HK-2 (cell line): ENCODE measurements around the gene PERCC1.

Source experiments
- DNase-seq: peaks from one replicate; pipeline ENCODE4 v3.0.0-alpha.2; 2018; ENCODE audit not compliant: unreplicated experiment

PERCC1 gene

DNA sequence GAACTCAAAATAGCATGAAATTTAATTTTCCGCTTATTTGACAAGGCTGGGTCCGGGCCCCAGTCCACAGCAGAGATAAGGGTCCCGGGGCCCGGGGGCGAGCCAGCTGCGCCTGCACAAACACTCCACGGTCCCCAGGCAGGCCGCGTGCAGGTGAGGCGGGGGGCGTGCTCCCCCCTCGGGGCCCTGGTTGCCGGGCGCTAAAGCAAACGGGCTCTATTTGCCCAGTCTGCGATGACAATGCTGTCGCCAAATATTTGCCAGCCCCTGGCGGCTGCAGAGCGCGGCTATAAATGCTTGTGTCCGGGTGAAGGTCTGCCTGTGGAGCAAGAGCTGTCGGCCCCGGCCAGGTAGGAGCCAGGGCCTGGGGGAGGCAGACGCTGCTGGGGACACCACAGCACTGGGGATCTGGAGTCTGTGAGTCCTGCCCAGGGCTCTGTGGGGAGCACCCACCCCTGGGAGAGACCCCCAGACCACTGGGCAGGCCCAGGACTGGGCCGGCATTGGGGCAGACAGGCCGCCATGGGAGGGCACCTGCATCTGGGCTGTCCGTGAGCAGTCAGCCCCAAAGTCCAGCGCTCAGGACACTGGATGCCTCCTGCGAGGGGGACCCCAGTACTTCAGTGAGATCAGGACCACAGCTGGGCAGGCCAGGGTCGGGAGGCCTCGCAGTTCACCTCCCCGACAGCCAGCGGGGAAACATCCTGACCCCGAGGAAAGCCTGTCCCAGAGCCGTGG, at the start of gene PERCC1:
Gene PERCC1, plus strand, starts transcription at position 320 of the 738 bp plus-strand sequence. CDS start 1,516 bp downstream, outside the sequence.
- no peak for DNase-seq

DNA sequence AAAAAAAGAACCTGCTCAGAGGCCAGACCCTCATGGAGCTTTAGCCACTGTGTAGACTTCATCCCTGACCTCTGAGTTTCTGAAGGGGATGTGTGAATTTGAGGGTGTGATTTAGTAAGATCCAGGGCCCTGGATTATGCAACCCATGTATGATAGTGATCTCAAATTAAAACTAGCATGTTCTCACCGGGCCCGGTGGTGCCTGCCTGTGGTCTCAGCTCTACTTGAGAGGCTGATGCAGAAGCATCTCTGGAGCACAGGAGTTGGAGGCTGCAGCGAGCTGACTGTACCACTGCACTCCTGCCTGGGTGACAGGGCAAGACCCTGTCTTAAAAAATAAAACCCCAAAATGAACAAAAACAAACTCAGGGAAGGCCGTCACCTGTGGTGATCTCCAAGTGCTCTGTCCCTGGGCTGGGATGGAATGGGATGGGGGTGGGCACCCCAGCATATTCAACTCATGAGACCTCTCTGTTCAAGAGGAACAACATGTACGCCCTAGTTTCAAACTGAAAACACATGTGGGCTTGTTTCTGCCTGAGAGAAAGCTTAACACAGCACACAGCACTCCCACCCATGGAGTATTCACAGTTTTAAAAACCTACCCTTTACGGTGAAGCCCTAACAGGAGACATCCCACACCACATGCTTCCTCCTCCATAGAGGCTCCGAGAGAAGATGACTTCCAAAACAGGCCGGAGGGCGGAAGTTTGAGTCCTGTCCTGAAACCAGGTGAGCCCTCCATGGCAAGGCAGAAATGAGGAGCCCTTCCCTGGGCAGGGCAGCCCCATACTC, 49.1 kb upstream of the PERCC1 start:
- DNase-seq: no peak

DNA sequence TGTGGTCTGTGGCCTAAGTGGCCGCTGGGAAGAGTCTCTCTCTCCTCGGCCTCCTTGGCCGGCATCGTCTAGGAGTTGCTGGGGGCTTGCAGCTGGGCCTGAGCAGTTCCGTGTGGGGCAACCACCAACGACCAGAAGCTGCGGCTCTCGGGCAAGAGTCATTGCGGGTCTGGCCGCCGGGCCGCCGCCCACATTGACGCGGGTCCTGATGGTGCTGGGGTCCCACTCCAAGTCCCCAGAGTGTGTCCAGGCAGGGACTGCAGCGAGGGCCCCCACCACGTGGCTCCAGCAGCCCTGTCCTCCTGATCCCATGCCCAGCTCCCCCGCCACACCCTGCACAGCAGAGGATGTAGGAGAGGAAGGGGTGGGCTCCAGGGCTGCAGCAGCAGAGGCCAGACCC, 47.3 kb upstream of the PERCC1 start:
- DNase-seq: no peak

DNA sequence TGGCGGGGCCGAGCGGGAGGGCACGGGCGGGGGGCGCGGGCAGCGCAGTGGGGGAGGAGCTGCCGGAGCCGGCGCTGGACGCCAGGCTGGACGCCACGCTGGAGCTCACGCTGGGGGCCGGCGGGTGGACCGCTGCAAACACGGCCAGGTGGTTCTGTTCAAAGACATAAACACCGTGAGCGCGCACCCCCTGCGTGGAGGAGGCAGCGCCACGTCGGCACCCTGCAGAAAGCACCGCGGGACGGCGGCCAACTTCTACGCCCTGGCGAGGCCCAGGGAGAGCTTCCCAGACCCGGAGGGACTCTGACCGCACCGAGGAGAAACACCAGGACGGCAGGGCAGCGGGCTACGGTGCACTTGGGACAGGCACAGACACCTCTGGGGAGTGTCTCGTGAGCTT, 45.6 kb upstream of the PERCC1 start:
- DNase-seq: no peak

DNA sequence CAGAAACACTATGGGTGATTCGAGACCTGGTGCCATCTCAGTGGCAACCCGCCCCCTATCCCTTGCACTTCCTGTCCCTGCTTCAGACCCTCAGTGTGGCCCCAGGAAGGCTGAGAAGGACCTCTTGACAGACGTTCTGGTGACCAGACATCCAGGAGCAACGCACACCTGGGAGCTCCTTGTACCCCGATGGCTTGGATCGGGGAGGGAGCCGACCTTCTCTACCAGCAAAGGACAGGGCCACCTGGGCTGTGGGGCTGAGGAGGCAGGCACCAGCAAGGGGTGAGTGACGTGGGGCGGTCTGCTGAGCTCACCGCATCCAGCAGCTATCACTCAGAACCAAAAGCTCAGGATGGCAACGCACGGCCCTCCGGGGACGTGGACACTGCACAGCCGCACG, 43.5 kb upstream of the PERCC1 start:
- no peak for DNase-seq

DNA sequence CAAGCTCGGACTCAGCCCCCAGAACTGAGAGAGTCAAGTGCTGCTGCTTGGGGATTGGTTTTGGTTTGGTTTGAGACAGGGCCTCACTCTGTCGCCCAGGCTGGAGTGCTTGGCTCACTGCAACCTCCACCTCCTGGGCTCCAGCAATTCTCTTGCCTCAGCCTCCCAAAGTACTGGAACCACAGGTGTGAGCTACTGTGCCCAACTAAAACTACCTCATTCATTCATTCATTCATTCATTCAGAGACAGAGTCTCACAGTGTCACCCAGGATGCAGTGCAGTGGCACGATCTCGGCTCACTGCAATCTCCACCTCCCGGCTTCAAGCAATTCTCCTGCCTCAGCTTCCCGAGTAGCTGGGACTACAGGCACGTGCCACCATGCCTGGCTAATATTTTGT, 41.1 kb upstream of the PERCC1 start:
- DNase-seq: no peak

DNA sequence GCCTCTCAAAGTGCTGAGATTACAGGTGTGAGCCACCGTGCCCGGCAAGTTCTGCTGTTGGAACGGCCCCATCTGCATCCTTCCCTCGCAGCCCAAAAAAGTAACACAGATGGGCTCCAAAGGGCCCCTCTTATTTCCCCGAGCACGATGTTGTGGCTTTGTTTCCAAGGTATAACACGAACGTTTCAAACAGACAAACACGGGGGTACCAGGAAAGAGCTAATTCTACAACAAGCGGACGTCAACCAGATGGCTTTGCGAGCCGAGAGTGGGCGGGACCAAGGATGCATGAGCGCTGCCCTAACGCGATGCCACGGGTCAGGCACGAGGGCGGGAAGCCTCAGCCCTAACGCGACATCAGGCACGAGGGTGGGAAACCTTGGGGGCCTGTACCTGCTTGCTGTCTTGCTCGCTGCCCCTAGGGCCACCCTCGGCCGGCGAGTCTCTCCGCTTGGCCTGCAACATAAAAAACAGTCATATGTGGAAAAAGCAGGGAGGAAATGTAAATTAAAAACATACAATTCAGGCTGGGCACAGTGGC, 40.6 kb upstream of the PERCC1 start:
- no peak for DNase-seq

DNA sequence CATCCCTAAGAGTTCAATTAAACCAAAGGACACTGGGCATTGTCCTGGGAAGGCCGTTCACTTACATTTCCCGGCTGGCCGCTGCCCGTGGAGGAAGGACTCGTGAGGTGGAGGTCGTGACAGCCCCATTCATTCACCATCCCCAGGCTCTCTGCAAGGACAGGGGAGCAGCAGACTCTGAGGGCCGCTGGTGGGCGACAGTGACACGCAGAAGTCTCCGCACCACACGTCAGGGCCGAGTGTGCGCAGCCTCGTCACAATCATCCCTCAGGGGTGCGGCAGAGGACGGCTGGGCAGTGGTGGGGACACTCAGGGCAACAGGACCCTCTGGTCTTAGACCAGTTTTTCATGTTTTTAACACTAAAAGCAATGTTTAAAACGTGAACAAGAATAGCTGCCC, 38.1 kb upstream of the PERCC1 start:
- no peak for DNase-seq

DNA sequence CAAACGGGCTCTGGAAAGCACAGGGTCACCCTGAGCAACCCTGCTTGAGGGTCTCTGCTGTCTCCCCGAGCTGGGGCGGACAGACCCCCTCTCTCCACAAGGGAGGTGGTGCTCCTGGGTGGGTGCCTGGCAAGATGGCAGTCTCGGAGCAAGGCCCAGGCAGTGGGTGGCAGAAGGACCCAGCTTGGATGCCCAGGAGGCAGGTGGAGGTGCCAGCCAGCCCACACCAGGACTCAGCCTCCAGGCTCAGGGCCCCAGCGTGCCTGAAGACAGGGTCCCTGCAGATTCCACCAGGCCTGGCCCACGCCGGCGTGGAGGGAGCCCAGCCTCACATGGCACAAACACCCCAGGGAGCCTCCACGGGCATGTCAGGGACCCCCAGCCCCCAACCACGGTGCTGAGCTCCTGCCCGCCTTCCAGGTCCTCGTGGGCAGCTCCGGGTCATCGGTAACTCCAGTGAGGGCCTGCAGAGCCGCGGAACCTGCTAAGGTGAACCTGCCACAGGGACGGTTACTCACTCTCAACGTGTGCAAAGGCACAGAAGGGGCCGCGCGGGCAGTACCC, 37.2 kb upstream of the PERCC1 start:
- DNase-seq: no peak

DNA sequence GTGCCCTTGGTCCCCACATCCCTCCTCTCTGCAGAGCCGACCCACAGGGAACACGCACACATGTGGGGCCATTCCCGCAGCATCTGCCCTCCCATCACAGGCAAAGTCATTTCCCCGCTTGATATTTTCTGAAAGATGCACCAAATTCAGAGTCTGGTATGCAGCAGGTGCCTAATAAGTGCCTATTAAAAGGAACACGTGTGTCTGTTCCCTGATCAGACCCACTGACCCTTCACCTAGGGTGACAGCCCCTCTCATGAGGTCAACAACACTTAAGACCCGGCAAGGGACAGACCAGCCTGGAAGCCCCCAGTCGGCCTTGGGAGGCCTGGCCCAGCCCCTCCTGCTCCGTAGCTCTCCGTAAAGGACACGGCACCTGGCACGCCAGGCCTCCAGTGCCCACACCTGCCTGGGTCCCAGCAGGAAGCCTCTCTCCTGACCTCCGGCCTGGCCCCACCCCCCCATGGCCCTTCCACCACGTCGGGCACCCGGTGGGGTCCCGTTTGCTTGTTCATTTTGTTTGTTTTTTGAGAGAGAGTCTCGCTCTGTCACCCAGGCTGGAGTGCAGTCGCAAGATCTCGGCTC, 36.4 kb upstream of the PERCC1 start:
- DNase-seq: no peak

DNA sequence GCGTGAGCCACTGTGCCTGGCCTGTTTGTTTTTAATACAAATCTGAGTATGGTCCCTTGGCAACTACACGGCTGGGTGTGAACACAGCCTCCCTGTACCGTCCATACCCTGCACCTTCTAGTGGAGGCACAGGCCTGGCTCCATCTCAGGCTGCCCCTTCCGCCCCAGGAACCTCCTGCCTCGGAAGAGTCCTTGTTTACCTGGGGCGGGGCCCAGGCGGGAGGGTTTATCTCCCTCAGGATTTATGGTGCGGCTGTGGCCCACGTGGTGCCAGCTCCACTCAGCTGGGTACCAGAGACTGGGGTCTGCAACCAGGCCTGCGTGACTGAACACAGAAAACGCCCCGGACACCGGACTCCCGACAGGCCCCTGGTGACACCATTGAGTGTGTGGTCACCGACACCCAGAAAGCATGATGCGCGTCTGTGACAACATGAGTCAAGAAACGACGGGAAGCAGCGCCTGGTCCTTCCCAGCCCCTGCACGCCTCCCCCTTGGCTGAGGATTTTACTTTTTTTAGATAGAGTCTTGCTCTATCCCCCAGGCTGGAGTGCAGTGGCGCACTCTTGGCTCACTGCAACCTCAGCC, 35.3 kb upstream of the PERCC1 start:
- no peak for DNase-seq

DNA sequence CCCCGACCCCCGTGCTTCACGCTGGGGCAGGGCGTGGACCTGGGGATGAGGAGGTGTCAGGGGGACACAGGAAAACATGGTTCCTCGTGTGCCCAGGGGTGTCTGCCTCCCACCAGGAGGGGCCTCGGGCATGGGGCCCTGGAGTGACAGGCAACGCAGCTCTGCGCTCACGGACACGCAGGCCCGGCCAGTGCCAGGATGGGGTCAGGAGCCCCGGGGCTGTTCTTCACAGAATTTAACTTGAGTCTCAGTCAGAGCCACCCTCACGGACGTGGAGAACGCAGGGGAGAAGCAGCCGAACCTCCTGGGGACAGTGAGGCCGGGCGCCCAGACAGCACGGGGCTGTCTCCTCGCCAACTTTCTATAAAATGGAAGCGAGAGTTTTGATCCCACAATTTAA, 33.1 kb upstream of the PERCC1 start:
- DNase-seq: no peak

DNA sequence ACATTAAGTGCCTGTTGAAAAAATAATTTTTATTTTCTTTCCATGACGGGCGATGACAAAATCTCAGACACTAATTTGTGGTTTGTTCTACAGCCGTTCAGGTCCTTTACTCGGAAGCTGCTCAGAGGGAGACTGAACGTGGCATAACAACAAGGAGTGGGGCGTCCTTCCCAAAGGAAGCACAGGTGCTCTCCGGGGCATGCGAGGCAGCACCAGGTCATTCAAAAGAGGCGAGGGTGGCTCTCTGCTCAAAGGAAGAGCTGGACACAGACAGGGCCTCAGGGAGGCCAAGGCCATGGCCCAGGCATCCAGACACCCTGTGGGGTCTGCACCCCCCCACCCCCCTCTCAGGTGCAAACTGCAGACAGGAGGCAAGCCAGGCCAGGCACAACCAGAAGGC, 32.5 kb upstream of the PERCC1 start:
- no peak for DNase-seq

DNA sequence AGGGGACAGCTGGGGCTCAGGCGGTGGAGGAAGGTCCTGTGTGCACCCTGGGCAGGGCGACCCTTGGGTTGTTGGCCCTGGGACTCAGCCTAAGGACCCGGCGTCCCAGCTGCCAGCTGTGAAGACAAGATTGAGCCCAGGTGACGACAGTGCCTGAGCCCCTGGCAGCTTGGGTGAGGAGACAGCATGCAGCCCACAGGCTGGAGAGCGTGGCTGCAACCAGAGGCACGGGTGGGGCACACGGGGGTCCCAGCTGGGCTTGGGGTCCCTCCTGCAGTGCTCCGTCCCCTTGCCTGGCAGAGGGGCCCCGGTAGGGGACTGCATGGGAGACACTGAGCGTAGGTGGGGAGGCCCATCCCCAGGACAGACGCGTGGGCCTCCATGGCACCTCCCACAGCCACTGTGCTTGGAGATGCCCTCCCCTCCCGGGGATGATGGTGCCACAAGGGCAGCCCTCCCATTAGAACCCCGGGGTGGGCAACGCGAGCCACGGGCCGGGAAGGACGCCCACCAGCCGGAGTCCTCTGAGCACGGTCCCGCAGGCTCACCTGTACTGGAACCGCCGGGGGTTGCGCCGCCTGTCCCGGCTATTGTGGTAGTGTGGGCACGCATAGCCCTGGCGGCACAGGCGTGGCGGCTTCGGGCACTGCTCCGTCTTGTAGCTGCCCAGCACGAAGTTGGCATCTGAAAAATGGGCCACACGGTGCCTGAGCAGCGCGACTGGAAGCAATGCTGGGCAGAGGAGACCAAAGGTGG, 31.9 kb upstream of the PERCC1 start:
- no peak for DNase-seq

DNA sequence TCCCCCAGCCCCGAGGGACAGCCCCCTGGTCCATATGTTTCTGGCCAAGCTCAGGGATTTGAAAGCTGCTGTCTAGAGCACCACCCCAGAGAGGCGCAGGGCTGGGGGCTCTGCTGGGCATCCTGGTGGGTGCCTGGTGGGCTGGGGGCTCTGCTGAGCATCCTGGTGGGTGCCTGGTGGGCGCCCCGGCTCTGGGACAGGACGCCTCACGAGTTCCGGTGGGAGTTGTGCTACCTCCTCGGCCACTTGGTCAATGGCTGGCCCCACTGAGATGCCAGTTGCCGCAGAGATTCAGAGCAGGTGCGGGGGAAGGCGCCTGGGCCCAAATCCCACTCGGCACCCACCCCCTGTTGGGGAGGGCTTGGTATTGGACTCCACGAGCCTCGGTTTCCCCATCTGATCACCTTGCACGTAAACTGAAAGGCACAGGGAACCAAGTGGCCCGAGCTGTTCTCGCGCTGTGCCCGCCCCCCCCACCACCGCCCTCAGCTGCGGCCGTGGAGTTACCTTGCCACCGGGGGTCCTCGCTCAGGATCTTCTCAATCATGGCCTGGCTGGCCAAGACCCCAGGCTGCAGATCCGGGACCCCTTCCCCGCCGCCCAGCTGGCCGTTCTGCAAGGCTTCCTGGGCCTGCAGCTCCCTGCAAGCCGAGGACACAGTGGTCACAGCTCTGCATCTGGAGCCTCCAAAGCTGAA, 29.7 kb upstream of the PERCC1 start:
- DNase-seq: no peak

DNA sequence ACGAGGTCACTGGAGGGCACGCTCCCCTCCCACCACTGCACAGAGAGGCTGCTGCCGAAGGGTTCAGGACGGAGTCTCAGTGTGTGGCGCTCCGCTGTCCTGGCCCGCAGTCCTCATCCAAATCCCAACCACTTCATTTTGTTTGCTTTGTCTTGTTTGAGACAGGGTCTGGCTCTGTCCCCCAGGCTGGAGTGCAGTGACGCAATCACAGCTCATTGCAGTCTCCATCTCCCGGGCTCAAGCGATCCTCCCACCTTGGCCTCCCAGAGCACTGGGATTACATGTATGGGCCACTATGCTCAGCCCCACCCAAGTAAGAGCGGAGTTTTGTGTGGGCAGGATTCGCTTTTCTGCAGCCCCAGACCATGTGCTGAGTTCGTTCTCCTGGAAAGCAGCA, 29.1 kb upstream of the PERCC1 start:
- DNase-seq: no peak

DNA sequence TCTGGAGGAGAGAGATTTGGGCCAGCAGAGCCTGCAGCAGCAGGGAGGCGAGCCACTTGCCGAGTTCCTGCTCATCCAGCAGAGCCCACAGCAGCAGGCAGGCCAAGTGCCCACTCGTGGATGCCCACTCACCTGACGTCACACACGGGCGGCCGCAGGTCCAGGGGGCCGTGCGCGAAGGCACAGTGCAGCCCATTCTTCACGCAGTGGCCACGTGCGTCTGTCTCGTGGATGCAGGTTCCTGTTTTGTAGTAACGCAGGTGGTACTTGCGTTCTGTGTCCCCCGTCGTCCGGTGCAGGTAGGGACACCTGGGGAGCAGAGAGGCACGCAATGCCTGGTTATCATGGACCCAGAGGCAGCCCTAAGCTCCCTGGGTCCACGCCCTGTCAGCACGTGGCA, 27.8 kb upstream of the PERCC1 start:
- no peak for DNase-seq

DNA sequence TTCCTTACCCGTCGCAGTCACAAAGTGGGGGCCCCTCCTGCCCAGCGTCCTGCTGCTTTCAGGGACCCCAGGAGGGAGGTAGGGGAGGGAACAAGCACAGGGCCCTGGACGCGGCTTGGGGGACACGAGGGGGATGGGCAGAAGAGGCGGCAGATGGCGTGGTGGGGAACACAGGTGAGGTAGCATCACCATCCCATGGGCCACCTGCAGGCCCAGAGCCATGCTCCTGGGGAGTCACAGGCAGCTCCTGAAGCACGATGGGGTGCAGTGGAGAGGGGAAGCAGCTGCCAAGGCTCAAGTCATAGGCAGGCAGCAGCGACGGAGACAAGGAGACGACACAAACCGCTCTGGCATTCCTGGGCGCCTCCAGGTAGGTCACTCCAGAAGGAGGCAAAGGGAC, 27.1 kb upstream of the PERCC1 start:
- no peak for DNase-seq

DNA sequence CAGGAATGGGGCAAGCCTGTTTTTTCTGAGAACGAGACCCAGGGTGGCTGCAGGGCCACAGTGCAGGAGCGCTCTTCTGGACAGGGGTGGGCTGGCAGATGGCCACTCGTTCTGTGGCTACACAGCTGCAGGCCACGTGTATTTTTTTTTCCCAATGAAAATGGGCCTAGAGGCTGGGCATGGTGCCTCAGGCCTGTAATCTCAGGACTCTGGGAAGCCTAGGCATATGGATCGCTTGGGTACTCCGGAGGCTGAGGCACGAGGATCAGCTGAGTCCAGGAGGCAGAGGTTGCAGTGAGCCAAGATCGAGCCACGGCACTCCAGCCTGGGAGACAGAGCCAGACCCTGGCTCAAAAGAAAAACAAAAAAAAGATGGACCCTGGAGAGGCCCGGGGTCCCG, 23.1 kb upstream of the PERCC1 start:
- DNase-seq: no peak

DNA sequence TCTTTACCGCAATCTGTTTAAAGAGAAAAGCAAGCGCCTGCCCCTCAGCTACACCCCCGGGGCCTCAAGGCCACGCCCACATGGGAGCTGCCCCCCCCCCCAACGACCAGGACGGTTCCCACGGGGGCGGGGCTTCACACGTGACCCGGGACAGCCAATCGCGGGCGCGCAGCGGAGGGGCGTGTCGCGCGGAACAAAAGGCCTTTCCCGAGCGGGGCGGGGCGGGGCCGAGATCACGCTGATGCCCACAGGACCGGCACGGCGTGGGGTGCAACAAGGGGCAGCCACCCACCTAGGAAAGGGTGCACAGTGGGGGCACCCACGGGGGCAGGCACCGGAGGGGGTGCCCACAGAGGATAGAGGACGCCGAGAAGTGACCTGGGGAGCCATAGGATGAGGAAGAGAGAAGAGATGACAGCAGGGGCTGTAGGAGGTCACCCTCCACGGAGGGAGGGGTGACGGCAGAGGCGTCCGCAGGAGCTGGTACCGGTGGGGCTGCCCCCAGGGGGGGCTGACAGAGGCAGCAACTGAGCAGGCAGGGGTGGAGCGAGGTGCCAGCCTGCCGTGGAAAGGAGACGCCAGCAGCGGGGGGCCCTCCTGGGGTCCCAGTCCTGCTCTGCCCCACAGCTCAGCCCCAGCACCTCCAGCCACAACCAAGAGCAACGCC, 22.6 kb upstream of the PERCC1 start:
- peak; percentile 87 for DNase-seq
